Activated effector memory CD4-positive, alpha-beta T cell treated with Interleukin-2 at 50 U/mL for 16 hours (primary cell): ENCODE results near the gene MRPS25.

ENCODE experiments used
- DNase-seq: peaks from one replicate; pipeline ENCODE4 v3.0.0-alpha.2; 2020

The MRPS25 gene

DNA sequence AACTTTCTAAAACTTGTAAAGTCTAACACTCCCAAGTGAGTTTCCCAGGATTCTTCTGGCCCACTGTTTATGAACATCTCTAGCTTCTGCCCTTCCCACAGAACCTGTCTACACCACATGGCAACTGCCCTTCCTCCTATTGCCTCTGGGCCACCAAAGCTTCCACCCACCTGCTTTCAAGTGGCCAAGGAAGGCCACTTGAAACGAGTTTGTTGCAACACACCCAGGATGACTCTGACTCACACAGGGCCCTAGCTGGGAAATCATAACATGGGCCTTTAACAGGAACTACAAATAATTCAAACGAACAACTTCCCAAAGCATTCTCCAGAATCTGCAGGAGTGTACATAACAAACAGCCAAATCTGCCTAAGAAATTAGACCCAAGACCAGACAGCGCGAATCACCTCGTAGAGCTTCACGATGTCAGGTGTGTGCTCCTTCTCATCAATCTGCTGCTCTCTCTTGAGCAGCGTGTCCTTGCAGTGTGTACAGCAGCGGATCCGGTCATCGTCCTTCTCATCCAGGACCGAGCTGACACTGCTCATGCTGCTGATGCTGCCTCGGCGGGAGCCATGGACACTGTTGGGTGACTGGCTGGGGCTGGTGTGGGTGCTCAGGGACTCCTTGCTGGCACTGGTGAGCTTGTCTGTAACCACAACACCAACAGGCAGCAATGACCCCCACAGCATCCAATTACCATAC is 17.0 kb upstream of the MRPS25 start:
- no peak for DNase-seq

DNA sequence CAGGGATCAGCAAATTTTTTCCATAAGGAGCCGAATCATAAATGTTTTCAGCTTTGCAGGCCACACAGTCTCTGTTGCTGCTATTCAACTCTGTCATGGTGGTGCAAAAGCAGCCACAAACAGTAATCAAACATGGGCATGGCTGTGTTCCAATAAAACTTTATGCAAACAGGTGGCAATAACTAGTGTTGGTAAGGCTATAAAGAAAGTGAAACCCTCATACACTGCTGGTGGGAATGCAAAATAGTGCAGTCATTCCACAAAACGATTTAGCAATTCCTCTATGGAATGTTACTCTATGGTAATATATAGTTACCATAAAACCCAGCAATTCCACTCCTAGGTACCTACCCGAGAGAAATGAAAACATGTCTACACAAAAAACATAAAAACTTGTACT is 14.0 kb upstream of the MRPS25 start:
- no peak for DNase-seq

- DNase-seq = no peak
Observed at GRCh38 chr3:15074500-15074899, 9.4 kb upstream of the MRPS25 start.

- no peak for DNase-seq
Observed at GRCh38 chr3:15071699-15072098, 6.6 kb upstream of the MRPS25 start.

GRCh38 chr3:15069441-15069840 is 4.3 kb upstream of the MRPS25 start:
- no peak for DNase-seq

GRCh38 chr3:15066467-15066866 is 1.4 kb upstream of the MRPS25 start:
- DNase-seq = no peak

DNA sequence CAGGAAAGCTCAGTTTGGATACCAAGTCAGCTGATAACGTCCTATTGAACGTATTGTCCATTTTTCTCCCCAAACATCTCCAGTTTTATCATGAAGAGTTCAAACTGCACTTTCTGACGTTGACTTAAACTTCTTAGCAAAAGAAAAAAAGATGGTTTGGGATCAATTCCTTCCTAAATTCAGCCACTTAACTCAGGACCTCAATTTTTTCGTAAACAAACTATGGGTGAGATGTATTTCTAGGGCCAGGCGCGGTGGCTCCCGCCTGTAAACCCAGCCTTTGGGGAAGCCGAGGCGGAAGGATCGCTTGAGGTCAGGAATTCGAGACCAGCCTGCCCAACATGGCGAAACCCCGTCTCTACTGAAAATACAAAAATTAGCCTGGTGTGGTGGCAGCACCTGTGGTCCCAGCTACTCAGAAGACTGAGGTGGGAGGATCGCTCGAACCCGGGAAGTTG is 464 bp upstream of the MRPS25 start:
- DNase-seq = no peak

DNA sequence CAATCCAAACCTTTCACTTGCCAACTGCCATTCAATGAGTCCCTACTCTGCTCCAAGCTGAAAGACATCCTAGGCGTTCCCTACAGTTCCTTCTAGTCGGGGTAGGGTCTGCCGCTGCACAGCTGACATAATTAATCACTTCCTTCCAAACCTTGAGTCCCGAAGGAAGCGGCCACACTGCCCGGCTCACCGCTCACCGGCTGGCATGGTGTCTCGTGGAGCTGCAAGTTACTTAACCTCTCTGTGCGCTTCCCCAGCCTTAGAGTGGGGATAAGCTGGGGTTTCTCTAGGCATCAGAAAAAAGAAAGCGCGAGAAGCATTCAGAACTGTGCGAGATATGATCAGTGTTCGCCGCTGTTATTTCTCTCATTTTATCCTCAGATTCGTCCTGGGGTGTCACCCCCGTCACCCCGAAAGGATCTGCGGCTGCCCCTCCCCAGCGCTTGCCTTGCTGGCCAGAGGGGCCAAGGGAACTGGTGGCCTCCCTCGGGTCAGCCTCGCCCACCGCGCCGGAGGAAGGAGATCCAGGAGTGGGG is 748 bp downstream of the MRPS25 start:
- DNase-seq = no peak

GRCh38 chr3:15063656-15064286 is 1.3 kb downstream of the MRPS25 start:
- DNase-seq = no peak

- DNase-seq = no peak
Observed at GRCh38 chr3:15063238-15063637, 1.9 kb downstream of the MRPS25 start.

DNA sequence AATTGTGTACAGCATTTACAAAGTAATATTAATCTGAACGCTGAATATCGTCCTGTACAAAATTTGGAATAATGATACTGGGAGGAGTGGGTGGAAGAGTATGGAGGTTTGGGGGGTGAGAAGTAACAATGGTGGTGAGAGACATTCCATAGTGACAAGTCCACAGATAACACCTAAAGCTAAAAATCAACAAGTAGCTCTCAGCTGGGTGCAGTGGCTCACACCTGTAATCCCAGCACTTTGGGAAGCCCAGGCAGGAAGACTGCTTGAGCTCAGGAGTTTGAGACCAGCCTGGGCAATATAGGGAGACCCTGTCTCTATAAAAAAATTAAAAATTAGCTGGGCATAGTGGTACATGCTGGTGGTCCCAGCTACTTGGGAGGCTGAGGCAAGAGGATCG is 5.1 kb downstream of the MRPS25 start:
- DNase-seq = no peak

- no peak for DNase-seq
Observed at GRCh38 chr3:15056676-15057404, 8.3 kb downstream of the MRPS25 start.

GRCh38 chr3:15055019-15055557 is 10.0 kb downstream of the MRPS25 start:
- peak; percentile 26 for DNase-seq

- DNase-seq = no peak
Observed at GRCh38 chr3:15053541-15053940, 11.6 kb downstream of the MRPS25 start.

- no peak for DNase-seq
Observed at GRCh38 chr3:15052335-15053242, 12.5 kb downstream of the MRPS25 start.

DNA sequence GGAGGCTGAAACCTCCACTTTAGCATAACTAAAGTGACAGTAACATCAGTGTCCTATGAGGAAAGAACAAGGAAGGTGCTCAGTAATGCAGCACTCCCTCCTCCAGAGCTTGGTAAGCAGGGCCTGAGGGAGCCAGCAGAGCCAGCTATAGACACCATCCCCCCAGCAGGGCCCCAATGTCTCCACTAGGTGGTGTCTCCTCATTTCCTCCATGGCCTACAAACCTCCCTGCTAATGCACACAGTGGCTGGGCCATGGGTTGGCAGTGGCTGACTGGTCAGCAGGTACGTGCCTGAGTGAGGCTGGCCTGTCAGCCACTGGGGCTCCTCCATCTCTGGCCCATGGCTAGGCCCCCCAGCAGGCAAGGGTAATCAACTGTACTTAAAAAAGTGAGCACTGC is 13.6 kb downstream of the MRPS25 start:
- peak; percentile 9 for DNase-seq

DNA sequence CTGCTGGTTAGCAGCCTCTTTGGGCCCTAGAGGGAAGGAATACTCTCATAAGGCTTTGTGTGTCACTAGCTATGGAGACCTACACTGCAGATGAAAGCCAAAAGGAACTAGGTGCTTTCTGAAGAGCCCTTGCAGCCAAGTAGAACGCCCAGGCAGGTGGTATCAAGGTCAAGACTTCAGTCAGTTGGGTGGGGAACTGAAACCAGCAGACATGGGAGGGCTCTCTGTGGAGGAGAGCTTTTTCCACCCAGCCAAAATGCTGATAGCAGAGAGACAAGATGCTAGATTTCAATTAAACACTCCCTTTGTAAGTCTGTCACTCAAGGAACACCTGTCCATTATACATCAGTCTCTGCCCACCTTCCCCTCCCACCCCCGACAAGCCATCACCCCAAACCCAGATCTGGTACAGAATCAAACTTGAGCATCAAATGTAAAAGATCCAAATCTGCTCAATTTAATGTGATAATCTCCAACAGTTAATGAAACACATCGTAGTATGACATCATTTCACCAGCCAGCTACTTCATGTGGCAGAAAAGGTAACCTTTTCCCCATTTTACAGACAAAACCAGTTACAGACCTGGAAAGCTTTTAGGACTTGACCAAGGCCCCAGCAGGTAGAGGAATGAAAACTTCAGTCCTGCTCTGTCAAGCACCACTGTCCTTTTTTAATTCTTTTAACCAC is 14.6 kb downstream of the MRPS25 start:
- DNase-seq = no peak

DNA sequence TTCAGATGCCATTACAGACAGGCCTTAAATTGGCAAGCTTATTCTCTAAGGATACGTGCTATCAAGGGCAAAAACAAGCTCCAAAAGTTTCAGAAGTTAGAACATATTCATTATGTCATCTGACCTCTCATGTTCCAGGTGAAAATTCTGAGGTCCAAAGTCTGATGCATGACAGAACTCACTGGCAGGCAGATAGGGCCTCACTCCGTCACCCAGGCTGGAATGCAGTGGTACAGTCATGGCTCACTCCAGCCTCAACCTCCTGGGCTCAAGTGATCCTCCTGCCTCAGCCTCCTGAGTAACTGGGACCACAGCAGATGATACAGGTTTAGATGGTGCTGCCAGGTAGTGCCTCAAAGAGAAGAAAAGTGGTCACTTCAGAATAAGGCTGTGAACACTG is 15.5 kb downstream of the MRPS25 start:
- DNase-seq = no peak

DNA sequence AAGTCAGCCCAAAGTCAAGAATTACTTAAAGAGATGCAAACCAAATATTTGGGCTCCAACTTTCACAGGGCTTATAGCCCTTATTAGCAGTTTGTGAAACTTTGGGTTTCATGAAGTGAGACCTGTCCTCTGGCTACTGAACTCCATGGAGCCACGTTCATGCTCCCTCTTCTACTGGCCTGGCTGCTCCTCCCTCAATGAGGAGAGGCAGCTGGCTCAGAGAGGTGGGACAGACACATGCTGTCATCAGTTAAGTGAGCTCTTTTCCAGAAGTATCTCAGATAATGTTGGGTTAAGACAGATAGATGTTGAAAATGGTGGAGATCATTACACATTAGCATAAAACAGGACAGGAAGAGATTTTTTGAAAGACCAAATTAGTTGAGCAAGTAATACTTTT is 19.4 kb downstream of the MRPS25 start:
- no peak for DNase-seq

DNA sequence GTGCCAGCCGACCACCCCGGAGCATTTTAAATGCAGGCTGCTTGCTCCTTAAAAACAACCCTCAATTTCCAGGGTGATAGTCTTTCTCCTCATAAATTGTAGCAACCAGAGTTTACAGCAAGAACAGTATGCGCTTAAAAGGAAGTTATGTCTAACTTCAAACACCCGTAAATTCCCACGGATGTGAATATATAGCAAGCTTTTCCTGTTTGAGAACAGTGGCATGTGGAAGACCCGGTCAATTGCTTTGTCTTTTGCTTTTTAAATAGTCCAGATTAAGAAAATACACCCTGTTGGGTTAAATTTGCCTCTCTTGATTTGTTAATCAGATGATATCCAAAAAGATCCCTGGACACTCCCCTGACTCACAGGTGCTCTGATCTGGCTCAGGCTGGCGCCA is 20.8 kb downstream of the MRPS25 start:
- no peak for DNase-seq

DNA sequence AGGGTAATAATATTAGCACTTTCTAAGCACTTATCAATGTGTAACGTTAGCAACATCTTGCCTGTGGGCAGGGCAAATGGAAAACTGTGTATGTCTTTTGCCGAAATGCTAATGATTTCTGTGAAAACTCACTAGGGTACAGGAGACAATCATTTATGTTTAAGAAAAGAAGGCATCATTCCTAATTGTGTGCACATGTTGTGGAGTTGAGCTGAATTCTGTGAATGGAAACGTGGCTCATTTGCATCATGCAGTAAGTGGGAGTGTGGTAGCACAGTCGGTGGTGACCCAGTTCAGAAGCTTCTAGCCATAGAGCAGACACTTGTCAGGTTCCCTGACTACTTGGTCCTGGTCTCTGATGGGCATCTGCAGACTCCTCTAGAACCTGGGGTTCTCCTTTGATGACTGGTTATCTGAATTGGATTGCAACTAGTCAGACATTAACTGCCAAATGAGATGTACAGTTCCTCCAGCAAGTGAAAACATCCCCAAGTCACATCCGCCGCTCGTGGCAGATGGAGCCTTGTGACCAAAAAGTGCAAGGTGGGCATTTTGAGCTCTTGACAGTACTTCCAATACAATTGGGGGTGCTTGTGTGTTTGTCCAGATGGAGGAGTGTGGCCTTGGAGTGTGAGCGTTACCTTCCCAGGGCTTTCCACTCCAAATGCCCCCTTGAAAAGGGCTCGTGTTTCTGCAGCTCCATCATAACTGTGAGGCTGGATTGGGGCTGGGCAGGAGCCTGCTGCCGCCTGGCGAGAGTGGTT is 21.5 kb downstream of the MRPS25 start:
- DNase-seq = no peak
